Stimulated activated naive CD8-positive, alpha-beta T cell treated with anti-CD3 and anti-CD28 coated beads, Interleukin-15, Interleukin-2, amounts not matched to agents 100 ng/mL and 50 ng/mL, for 24 hours (primary cell): ENCODE measurements around the gene OR1J1.

Experiments used
- H3K27ac Mint-ChIP-seq: one replicate; pipeline ENCODE4 v1.8.0; 2021; ENCODE audit warnings: mild to moderate bottlenecking, mixed read lengths
- H3K27me3 Mint-ChIP-seq: one replicate; pipeline ENCODE4 v1.8.0; 2021; ENCODE audit warnings: mixed read lengths
- H3K36me3 Mint-ChIP-seq: one replicate; pipeline ENCODE4 v1.8.0; 2021; ENCODE audit warnings: low read depth, mixed read lengths
- H3K4me1 Mint-ChIP-seq: one replicate; pipeline ENCODE4 v1.8.0; 2021; ENCODE audit warnings: low read depth, mixed read lengths
- H3K4me3 Mint-ChIP-seq: one replicate; pipeline ENCODE4 v1.8.0; 2021; ENCODE audit warnings: mild to moderate bottlenecking, mixed read lengths
- H3K9me3 Mint-ChIP-seq: one replicate; pipeline ENCODE4 v1.8.0; 2021; ENCODE audit warnings: mixed read lengths

The OR1J1 gene

GRCh38 chr9:122477826-122478225 lies at the start of gene OR1J1:
TSS of gene OR1J1 (minus strand) at chr9:122477926. CDS start at chr9:122477926, 0 bp downstream.
- Mint-ChIP-seq H3K4me3 (no peak within 1 kb of the TSS), H3K36me3 (no peaks in the 10 kb centered on the region)

GRCh38 chr9:122527193-122527592 lies 49.5 kb upstream of the OR1J1 start, which contains the start of gene OR1N1:
TSS of gene OR1N1 (minus strand) at chr9:122527293. CDS start at chr9:122527293, 0 bp downstream.
- Mint-ChIP-seq H3K27me3 (peaks cover 19% of the 10 kb centered on the region), H3K9me3 (peaks cover 5% of the 10 kb centered on the region), H3K27ac (peak within 1 kb of the TSS; percentile 50), H3K4me3 (no peak within 1 kb of the TSS), H3K36me3 (no peaks in the 10 kb centered on the region), H3K4me1 (peaks cover 7% of the 10 kb centered on the region)

More at GRCh38 chr9:122477826-122478225, at the start of gene OR1J1:
- no peak within 1 kb of the TSS for H3K27ac Mint-ChIP-seq
- H3K27me3 Mint-ChIP-seq, result peaks cover 35% of the 10 kb centered on the region
- H3K9me3 Mint-ChIP-seq, result no peaks in the 10 kb centered on the region
- no peaks in the 10 kb centered on the region for H3K4me1 Mint-ChIP-seq

- H3K4me1 Mint-ChIP-seq, result peaks cover 7% of the 10 kb centered on the region
- H3K27ac Mint-ChIP-seq, result peak overlapping the region; percentile 50
- H3K4me3 Mint-ChIP-seq, result no peak overlapping the region
Observed at GRCh38 chr9:122526602-122527001, 48.9 kb upstream of the OR1J1 start.

GRCh38 chr9:122519376-122519775 lies 41.6 kb upstream of the OR1J1 start:
- H3K27ac Mint-ChIP-seq, result no peak overlapping the region
- no peak overlapping the region for H3K4me3 Mint-ChIP-seq
- H3K27me3 Mint-ChIP-seq, result peaks cover 16% of the 10 kb centered on the region
- no peaks in the 10 kb centered on the region for H3K9me3 Mint-ChIP-seq
- H3K4me1 Mint-ChIP-seq, result no peaks in the 10 kb centered on the region
- H3K36me3 Mint-ChIP-seq, result no peaks in the 10 kb centered on the region

More at GRCh38 chr9:122526602-122527001, 48.9 kb upstream of the OR1J1 start:
- Mint-ChIP-seq H3K36me3 (no peaks in the 10 kb centered on the region), H3K9me3 (peaks cover 5% of the 10 kb centered on the region), H3K27me3 (peaks cover 19% of the 10 kb centered on the region)

- no peak within 1 kb of the TSS for H3K27ac Mint-ChIP-seq
- H3K27me3 Mint-ChIP-seq, result peaks cover 20% of the 10 kb centered on the region
- no peak within 1 kb of the TSS for H3K4me3 Mint-ChIP-seq
- no peaks in the 10 kb centered on the region for H3K4me1 Mint-ChIP-seq
- H3K9me3 Mint-ChIP-seq, result no peaks in the 10 kb centered on the region
- no peaks in the 10 kb centered on the region for H3K36me3 Mint-ChIP-seq
Observed at GRCh38 chr9:122518841-122519240, 41.1 kb upstream of the OR1J1 start, which contains the start of gene OR1J4. TSS of gene OR1J4 (plus strand) at chr9:122519141. CDS start at chr9:122519141, 0 bp downstream.

GRCh38 chr9:122518226-122518625 lies 40.5 kb upstream of the OR1J1 start:
- no peak overlapping the region for H3K4me3 Mint-ChIP-seq
- peaks cover 17% of the 10 kb centered on the region for H3K27me3 Mint-ChIP-seq
- H3K9me3 Mint-ChIP-seq, result no peaks in the 10 kb centered on the region
- H3K4me1 Mint-ChIP-seq, result no peaks in the 10 kb centered on the region
- H3K27ac Mint-ChIP-seq, result no peak overlapping the region
- no peaks in the 10 kb centered on the region for H3K36me3 Mint-ChIP-seq

GRCh38 chr9:122510502-122510901 lies 32.8 kb upstream of the OR1J1 start, which contains the start of gene OR1J2:
TSS of gene OR1J2 (plus strand) at chr9:122510802. CDS start at chr9:122510802, 0 bp downstream.
- no peak within 1 kb of the TSS for H3K27ac Mint-ChIP-seq
- H3K27me3 Mint-ChIP-seq, result peaks cover 37% of the 10 kb centered on the region
- no peak within 1 kb of the TSS for H3K4me3 Mint-ChIP-seq
- no peaks in the 10 kb centered on the region for H3K9me3 Mint-ChIP-seq
- no peaks in the 10 kb centered on the region for H3K4me1 Mint-ChIP-seq
- H3K36me3 Mint-ChIP-seq, result no peaks in the 10 kb centered on the region

GRCh38 chr9:122506964-122507363 lies 29.2 kb upstream of the OR1J1 start:
- Mint-ChIP-seq H3K4me3 (no peak overlapping the region), H3K9me3 (no peaks in the 10 kb centered on the region), H3K27me3 (peaks cover 35% of the 10 kb centered on the region), H3K4me1 (no peaks in the 10 kb centered on the region), H3K36me3 (no peaks in the 10 kb centered on the region), H3K27ac (no peak overlapping the region)

GRCh38 chr9:122498883-122499288 lies 21.2 kb upstream of the OR1J1 start:
- Mint-ChIP-seq H3K36me3 (no peaks in the 10 kb centered on the region), H3K27ac (no peak overlapping the region), H3K27me3 (peaks cover 50% of the 10 kb centered on the region), H3K4me1 (no peaks in the 10 kb centered on the region), H3K4me3 (no peak overlapping the region), H3K9me3 (no peaks in the 10 kb centered on the region)

GRCh38 chr9:122479062-122479461 lies 1.3 kb upstream of the OR1J1 start:
- peaks cover 32% of the 10 kb centered on the region for H3K27me3 Mint-ChIP-seq
- no peak overlapping the region for H3K27ac Mint-ChIP-seq
- no peak overlapping the region for H3K4me3 Mint-ChIP-seq
- H3K9me3 Mint-ChIP-seq, result no peaks in the 10 kb centered on the region
- H3K36me3 Mint-ChIP-seq, result no peaks in the 10 kb centered on the region
- no peaks in the 10 kb centered on the region for H3K4me1 Mint-ChIP-seq

- H3K27me3 Mint-ChIP-seq, result peaks cover 31% of the 10 kb centered on the region
- H3K4me3 Mint-ChIP-seq, result no peak overlapping the region
- no peak overlapping the region for H3K27ac Mint-ChIP-seq
- no peaks in the 10 kb centered on the region for H3K36me3 Mint-ChIP-seq
- H3K9me3 Mint-ChIP-seq, result no peaks in the 10 kb centered on the region
- H3K4me1 Mint-ChIP-seq, result no peaks in the 10 kb centered on the region
Observed at GRCh38 chr9:122477346-122477745, 380 bp downstream of the OR1J1 start.

GRCh38 chr9:122475717-122476116 lies 2.0 kb downstream of the OR1J1 start:
- H3K27ac Mint-ChIP-seq, result no peak overlapping the region

GRCh38 chr9:122474561-122474960 lies 3.2 kb downstream of the OR1J1 start:
- Mint-ChIP-seq H3K36me3 (no peaks in the 10 kb centered on the region), H3K27me3 (peaks cover 26% of the 10 kb centered on the region), H3K4me3 (no peak overlapping the region), H3K27ac (no peak overlapping the region), H3K4me1 (no peaks in the 10 kb centered on the region), H3K9me3 (no peaks in the 10 kb centered on the region)

More at GRCh38 chr9:122475717-122476116, 2.0 kb downstream of the OR1J1 start:
- Mint-ChIP-seq H3K9me3 (no peaks in the 10 kb centered on the region), H3K4me3 (no peak overlapping the region), H3K27me3 (peaks cover 26% of the 10 kb centered on the region), H3K4me1 (no peaks in the 10 kb centered on the region), H3K36me3 (no peaks in the 10 kb centered on the region)

GRCh38 chr9:122468735-122469134 lies 9.0 kb downstream of the OR1J1 start:
- Mint-ChIP-seq H3K4me1 (peaks cover 16% of the 10 kb centered on the region), H3K27ac (no peak overlapping the region), H3K27me3 (peaks cover 12% of the 10 kb centered on the region), H3K9me3 (no peaks in the 10 kb centered on the region), H3K36me3 (no peaks in the 10 kb centered on the region), H3K4me3 (no peak overlapping the region)

GRCh38 chr9:122466456-122466855 lies 11.3 kb downstream of the OR1J1 start:
- no peaks in the 10 kb centered on the region for H3K9me3 Mint-ChIP-seq
- peaks cover 17% of the 10 kb centered on the region for H3K4me1 Mint-ChIP-seq
- H3K27ac Mint-ChIP-seq, result no peak overlapping the region
- peaks cover 25% of the 10 kb centered on the region for H3K27me3 Mint-ChIP-seq
- H3K36me3 Mint-ChIP-seq, result no peaks in the 10 kb centered on the region
- no peak overlapping the region for H3K4me3 Mint-ChIP-seq
